HL-60 (cell line): ENCODE measurements around the gene SLIT1.

Source experiments
- CTCF ChIP-seq: IDR thresholded peaks from one replicate; pipeline ENCODE4 v1.5.1; 2011; ENCODE audit warnings: low read length, control low read depth, inconsistent platforms; ENCODE audit not compliant: insufficient read depth
- POLR2AphosphoS5 ChIP-seq: IDR thresholded peaks from 2 replicates; pipeline ENCODE4 v1.6.1; 2012; ENCODE audit warnings: low read depth
- SPI1 ChIP-seq: IDR thresholded peaks from 2 replicates; pipeline ENCODE4 v1.6.1; 2012; ENCODE audit warnings: low read depth, mild to moderate bottlenecking, borderline replicate concordance
- TF ChIP-seq, protein P1 (sequence below): IDR thresholded peaks from 2 replicates; pipeline ENCODE4 v1.6.1; 2012; ENCODE audit warnings: low read depth; ENCODE audit not compliant: insufficient replicate concordance

GRCh38 chr10:97053276-97053675 is 132.5 kb downstream of the SLIT1 start:
- TF ChIP-seq CTCF (no peak), POLR2AphosphoS5 (no peak), SPI1 (no peak)
- TF ChIP-seq, protein P1, sequence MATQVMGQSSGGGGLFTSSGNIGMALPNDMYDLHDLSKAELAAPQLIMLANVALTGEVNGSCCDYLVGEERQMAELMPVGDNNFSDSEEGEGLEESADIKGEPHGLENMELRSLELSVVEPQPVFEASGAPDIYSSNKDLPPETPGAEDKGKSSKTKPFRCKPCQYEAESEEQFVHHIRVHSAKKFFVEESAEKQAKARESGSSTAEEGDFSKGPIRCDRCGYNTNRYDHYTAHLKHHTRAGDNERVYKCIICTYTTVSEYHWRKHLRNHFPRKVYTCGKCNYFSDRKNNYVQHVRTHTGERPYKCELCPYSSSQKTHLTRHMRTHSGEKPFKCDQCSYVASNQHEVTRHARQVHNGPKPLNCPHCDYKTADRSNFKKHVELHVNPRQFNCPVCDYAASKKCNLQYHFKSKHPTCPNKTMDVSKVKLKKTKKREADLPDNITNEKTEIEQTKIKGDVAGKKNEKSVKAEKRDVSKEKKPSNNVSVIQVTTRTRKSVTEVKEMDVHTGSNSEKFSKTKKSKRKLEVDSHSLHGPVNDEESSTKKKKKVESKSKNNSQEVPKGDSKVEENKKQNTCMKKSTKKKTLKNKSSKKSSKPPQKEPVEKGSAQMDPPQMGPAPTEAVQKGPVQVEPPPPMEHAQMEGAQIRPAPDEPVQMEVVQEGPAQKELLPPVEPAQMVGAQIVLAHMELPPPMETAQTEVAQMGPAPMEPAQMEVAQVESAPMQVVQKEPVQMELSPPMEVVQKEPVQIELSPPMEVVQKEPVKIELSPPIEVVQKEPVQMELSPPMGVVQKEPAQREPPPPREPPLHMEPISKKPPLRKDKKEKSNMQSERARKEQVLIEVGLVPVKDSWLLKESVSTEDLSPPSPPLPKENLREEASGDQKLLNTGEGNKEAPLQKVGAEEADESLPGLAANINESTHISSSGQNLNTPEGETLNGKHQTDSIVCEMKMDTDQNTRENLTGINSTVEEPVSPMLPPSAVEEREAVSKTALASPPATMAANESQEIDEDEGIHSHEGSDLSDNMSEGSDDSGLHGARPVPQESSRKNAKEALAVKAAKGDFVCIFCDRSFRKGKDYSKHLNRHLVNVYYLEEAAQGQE, result no peak
